Stimulated activated naive B cell treated with anti-CD40 and anti-IgM and Interleukin-4, amounts not matched to agents 10 μg/mL and 1 μg/mL and 100 μg/mL, for 72 hours (primary cell): ENCODE results near the gene POGLUT2.
"Not testable (repeated sequence)": the region's sequence is repeated elsewhere in the genome, so short reads cannot be mapped to it uniquely, and the experiment has no call there.

Experiments
- ATAC-seq, 2 donors: fragments of 150-1000 bp; cut with Tn5 transposase; replicated peaks; 2 replicates each; pipeline ENCODE4 v1.10.0; 2021; ENCODE audit warnings: moderate library complexity in 1 of 2
- DNase-seq: peaks from one replicate; pipeline ENCODE4 v3.0.0; 2021
- H3K27ac Mint-ChIP-seq: one replicate; pipeline ENCODE4 v1.8.0; 2022; ENCODE audit warnings: mild to moderate bottlenecking, mixed read lengths
- H3K27me3 Mint-ChIP-seq, 2 donors: one replicate each; pipeline ENCODE4 v1.8.0; 2022; ENCODE audit warnings: mixed read lengths in 2 of 2
- H3K36me3 Mint-ChIP-seq, 2 donors: one replicate each; pipeline ENCODE4 v1.8.0; 2022; ENCODE audit warnings: mixed read lengths in 2 of 2, mild to moderate bottlenecking in 1 of 2
- H3K4me1 Mint-ChIP-seq, 2 donors: one replicate each; pipeline ENCODE4 v1.8.0; 2022; ENCODE audit warnings: mixed read lengths in 2 of 2, mild to moderate bottlenecking in 1 of 2
- H3K4me3 Mint-ChIP-seq, 2 donors: one replicate each; pipeline ENCODE4 v1.8.0; 2022; ENCODE audit warnings: mild to moderate bottlenecking in 2 of 2, mixed read lengths in 2 of 2, moderate library complexity in 1 of 2
- H3K9me3 Mint-ChIP-seq, 2 donors: one replicate each; pipeline ENCODE4 v1.8.0; 2022; ENCODE audit warnings: mixed read lengths in 2 of 2, mild to moderate bottlenecking in 1 of 2

Gene POGLUT2

DNA sequence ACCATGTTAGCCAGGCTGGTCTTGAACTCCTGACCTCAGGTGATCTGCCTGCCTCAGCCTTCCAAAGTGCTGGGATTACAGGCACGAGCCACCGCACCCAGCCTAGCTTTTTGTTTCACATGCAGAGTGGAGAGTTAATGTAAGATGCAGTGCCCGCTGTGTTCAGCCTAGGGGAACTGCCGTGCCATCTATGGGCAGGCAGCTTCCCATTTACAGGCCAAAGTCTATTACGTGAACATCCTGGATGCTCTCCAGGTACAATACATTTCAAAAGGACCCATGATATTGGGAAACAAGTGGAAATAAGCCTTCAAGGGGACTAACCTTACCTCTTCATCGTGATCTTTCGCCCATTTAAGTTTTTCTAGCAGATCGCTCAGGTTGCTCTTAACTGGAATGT is 10.1 kb downstream of the POGLUT2 start:
- Mint-ChIP-seq H3K36me3 (peaks cover 0 to 12% of the 10 kb centered on the region in 2 donors), H3K4me3 (no peak overlapping the region), H3K27ac (no peak overlapping the region), H3K4me1 (no peaks in the 10 kb centered on the region), H3K9me3 (no peaks in the 10 kb centered on the region), H3K27me3 (peaks cover under 1 to 3% of the 10 kb centered on the region in 2 donors)
- DNase-seq (no peak), ATAC-seq (no peak)

DNA sequence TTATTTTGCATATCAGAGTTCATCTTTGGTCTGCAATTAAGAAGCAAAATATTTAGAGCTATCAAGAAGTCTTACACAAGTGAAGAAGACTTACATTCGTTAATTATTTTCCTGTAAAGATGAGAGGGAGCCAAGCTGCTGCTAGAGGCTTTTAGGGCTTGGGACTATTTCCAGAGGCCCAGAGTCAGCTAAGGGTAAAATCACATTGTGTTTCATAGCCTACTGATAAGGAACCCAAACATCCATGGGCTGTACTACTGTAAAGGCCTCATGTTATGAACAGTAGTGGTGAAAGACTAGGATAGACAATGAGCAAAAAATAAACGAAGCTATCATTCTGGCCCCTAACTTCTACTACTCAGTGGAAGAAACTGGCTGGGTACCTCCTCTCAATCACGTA is 14.3 kb downstream of the POGLUT2 start:
- ATAC-seq (no peak), DNase-seq (no peak)
- Mint-ChIP-seq H3K36me3 (peaks cover 4 to 25% of the 10 kb centered on the region in 2 donors), H3K4me3 (no peak overlapping the region), H3K9me3 (peaks cover 0 to 6% of the 10 kb centered on the region in 2 donors), H3K4me1 (peaks cover 4 to 6% of the 10 kb centered on the region in 2 donors), H3K27ac (no peak overlapping the region), H3K27me3 (no peaks in the 10 kb centered on the region)

DNA sequence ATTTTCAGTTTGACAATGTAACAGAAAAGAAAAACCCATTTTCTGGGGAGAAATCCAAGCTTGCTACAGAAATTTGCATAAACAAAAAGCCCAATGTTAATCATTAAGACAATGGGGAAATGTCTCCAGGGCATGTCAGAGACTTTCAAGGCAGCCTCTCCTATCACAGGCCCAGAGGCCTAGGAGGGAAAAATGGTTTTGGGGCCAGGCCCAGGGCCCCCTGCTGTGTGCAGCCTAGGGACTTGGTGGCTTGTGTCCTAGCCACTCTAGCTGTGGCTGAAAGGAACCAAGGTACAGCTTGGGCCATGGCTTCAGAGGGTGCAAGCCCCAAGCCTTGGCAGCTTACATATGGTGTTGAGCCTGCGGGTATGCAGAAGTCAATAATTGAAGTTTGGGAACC is 17.2 kb downstream of the POGLUT2 start:
- ATAC-seq (no peak), DNase-seq (no peak)
- H3K27me3 Mint-ChIP-seq, result no peaks in the 10 kb centered on the region
- H3K9me3 Mint-ChIP-seq, result peaks cover 0 to 6% of the 10 kb centered on the region in 2 donors
- H3K4me1 Mint-ChIP-seq, result peaks cover 6 to 9% of the 10 kb centered on the region in 2 donors
- H3K4me3 Mint-ChIP-seq, result no peak overlapping the region
- no peak overlapping the region for H3K27ac Mint-ChIP-seq
- peaks cover 4 to 17% of the 10 kb centered on the region in 2 donors for H3K36me3 Mint-ChIP-seq

DNA sequence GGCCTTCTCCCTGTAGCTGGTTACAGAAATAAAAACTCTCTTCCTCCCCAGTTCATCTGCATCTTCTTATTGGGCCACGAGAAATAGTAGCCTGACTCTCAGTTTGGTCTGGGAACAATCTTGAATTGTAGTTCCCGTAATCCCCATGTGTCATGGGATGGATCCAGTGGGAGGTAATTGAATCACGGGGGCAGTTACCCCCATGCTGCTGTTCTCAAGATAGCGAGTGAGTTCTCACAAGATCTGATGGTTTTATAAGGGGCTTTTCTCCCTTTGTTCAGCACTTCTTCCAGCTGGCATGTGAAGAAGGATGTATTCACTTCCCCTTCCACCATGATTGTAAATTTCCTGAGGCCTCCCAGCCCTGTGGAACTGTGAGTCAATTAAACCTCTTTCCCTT is 18.1 kb downstream of the POGLUT2 start:
- not testable (repeated sequence) for H3K4me1 Mint-ChIP-seq, ATAC-seq, H3K4me3 Mint-ChIP-seq, DNase-seq, H3K9me3 Mint-ChIP-seq, H3K27ac Mint-ChIP-seq, H3K27me3 Mint-ChIP-seq
- peaks cover 4 to 17% of the 10 kb centered on the region in 2 donors for H3K36me3 Mint-ChIP-seq

DNA sequence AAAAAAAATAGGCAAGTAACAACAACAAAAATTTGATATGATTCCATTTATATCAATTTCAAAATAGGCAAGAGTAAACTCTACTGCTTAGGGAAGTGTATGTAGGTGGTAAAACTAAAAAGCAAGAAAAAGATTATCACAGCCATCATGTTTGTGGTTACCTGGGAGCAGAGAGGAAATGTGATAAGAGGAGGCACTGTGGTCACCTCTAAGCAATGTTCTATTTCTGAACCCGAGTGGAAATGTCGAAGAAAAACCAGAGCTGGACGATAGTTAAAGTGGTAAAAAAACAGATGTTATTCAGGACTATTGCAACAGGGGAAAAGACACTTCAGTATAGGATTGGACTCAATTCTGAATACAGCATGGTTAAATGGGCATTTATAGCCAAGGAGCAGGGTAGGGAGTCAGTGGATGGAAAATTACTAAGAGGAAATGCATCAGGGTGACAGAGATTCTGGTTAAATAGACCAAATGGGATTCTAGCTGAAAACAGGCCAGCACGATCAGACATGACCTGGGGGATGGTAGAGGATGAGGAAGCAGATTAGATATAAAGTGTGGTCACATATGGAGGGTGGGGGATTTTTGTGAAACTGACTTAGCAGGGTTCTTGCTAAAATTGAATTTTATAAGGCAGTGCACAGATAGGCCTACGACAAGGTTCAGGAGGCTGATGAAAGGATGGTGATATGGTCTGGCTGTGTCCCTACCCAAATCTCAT is 19.2 kb downstream of the POGLUT2 start:
- Mint-ChIP-seq H3K27ac (peak overlapping the region; percentile 60), H3K4me3 (peak overlapping the region; percentile 2 to 58), H3K27me3 (no peaks in the 10 kb centered on the region), H3K9me3 (peaks cover 0 to 6% of the 10 kb centered on the region in 2 donors), H3K36me3 (peaks cover 4 to 17% of the 10 kb centered on the region in 2 donors), H3K4me1 (peaks cover 8 to 10% of the 10 kb centered on the region in 2 donors)
- DNase-seq (no peak), ATAC-seq (peak; percentile 90 to 91)

DNA sequence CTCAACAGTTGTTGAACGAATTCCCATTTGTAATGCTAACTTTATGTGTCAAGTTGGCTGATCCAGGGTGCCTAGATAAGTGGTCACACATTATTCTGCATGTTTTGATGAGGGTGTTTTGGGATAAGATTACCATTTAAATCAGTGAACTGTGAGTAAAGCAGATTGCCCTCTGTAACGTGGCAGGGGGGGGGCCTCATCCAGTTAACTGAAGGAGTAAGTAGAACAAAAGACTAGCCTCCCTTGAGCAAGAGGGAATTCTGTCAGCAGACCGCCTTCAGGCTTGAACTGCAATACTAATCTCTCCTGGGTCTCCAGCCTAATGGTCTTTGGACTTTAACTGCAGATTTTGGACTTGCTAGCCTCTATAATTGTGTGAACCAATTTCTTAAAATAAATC is 21.0 kb downstream of the POGLUT2 start:
- ATAC-seq (no peak), DNase-seq (no peak)
- Mint-ChIP-seq H3K36me3 (peaks cover 4 to 23% of the 10 kb centered on the region in 2 donors), H3K27me3 (no peaks in the 10 kb centered on the region), H3K4me1 (peaks cover 14 to 23% of the 10 kb centered on the region in 2 donors), H3K4me3 (no peak overlapping the region), H3K9me3 (peaks cover 0 to 6% of the 10 kb centered on the region in 2 donors), H3K27ac (no peak overlapping the region)

DNA sequence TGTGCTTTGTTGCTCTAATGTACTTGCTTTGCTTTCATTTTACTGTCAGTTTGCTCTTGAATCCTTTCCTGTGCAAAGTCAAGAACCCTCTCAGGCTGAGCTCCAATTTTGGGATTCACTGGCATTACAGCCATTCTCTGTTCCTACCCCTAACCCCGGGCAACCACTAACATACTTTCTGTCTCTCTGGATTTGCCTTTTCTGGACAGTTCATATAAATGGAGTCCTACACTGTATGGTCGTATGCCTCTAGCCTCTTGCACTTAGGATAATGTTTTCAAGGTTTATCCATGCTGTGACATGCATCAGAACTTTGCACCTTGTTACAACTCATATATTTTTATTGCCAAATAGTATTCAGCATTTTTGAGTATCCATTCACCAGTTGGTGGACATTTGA is 22.5 kb downstream of the POGLUT2 start:
- Mint-ChIP-seq H3K36me3 (peaks cover 0 to 17% of the 10 kb centered on the region in 2 donors), H3K9me3 (peaks cover 0 to 3% of the 10 kb centered on the region in 2 donors), H3K27ac (no peak overlapping the region), H3K27me3 (no peaks in the 10 kb centered on the region), H3K4me3 (no peak overlapping the region), H3K4me1 (peaks cover 21 to 36% of the 10 kb centered on the region in 2 donors)
- ATAC-seq, result no peak
- no peak for DNase-seq

DNA sequence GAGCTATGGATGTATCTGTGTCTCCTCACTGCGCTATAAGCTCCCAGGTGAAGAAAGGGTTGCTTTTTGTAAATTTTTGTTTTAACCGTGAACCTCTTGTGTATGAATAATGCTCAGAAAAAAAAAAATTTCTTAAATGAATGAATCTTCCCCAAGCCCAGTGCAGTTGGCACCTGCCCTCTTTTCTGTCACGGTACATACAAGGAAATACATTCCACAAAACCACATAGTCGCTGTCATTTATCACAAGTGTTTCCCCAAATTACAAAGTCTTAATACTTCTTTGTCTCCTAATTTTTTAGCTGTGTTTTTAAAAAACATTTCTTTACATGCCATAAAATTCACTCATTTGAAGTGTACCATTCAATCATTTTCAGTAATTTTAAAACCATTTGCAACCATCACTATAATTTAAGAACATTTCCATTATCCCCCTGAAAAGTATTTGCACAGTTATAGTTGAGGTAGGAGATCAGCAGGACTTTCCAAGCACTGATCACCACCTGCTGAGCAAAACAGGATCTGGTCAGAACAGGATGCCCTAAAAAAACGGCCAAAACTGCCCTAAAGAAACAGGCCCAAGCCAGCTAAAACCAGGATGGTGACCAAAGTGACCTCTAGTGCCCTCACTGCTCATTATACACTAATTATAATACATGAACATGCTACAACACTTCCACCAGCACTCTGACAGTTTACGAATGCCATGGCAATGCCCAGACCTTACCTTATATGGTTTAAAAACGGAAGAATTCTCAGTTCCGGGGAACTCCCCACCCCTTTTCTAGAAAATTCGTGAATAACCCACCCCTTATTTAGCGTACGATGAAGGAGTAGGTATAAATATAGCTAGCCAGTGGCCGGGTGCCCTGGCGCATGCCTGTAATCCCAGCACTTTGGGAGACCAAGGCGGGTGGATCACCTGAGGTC is 23.9 kb downstream of the POGLUT2 start:
- Mint-ChIP-seq H3K4me3 (peak overlapping the region; percentile 84 to 93), H3K36me3 (peaks cover 0 to 11% of the 10 kb centered on the region in 2 donors), H3K4me1 (peaks cover 26 to 47% of the 10 kb centered on the region in 2 donors), H3K9me3 (no peaks in the 10 kb centered on the region), H3K27me3 (no peaks in the 10 kb centered on the region), H3K27ac (peak overlapping the region; percentile 95)
- ATAC-seq (no peak), DNase-seq (no peak)

DNA sequence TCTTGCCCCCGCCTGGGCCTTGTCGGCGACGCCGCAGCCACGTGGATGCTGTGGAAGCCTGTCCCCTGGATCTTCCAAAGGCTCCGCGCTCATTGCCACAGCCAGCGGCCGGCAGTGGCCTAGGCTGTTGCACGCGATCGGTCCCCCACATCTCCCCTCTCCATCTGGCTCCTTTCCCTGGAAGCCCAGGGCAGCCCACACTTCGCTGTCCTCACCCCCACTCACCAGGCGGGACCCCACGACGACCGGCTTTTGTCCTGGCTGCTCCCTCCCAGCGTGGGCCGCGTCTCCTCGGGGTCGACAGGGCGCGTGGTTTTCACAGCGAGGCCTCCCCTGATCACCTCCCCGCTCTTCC is 24.6 kb downstream of the POGLUT2 start:
- Mint-ChIP-seq H3K4me3 (peak overlapping the region; percentile 84 to 93), H3K9me3 (no peaks in the 10 kb centered on the region), H3K4me1 (peaks cover 21 to 43% of the 10 kb centered on the region in 2 donors), H3K36me3 (peaks cover 0 to 11% of the 10 kb centered on the region in 2 donors), H3K27ac (peak overlapping the region; percentile 95), H3K27me3 (no peaks in the 10 kb centered on the region)
- ATAC-seq, result no peak
- DNase-seq, result no peak

DNA sequence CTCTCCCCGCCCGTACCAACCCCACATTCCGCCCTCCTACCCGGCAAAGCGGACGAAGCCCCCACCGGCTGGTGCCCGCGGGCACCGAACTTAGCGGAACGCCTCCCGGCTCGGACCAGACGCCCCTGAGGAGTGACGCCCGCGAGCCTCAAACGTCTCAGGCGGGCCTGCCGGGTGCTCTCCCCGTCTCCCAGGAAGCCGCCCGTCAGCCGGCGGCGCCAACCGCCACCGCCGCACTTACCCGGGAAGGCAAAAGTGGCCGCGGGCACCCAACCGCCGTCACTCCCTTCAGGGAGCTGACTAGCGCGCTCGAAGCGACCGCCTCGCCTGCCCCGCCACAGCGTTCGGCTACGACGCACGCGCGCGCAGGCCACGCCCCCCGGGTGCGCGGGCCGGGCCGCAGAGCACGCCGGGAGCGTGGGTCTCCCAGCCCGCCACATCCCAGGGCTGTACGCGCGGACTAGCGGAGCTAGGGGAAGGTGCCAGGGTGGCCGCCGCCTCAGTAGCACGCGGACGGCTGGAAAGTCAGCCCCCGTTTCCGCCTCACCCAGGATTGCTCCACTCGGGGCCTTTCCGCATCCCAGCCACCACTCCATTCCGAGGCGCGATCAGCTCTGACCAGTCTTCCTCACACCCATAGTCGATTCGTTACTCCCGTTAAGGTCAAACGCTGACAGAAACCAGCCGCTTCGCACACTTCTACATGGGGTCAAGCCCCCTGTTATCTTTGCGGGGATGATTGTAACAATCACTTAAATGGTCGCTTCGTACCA is 25.1 kb downstream of the POGLUT2 start, which contains the start of gene TEX30:
TSS of gene TEX30 (minus strand) at position 346 of the 773 bp plus-strand sequence. CDS start 3,760 bp downstream, outside the sequence.
- H3K4me1 Mint-ChIP-seq, result peaks cover 21 to 43% of the 10 kb centered on the region in 2 donors
- H3K36me3 Mint-ChIP-seq, result peaks cover 0 to 11% of the 10 kb centered on the region in 2 donors

DNA sequence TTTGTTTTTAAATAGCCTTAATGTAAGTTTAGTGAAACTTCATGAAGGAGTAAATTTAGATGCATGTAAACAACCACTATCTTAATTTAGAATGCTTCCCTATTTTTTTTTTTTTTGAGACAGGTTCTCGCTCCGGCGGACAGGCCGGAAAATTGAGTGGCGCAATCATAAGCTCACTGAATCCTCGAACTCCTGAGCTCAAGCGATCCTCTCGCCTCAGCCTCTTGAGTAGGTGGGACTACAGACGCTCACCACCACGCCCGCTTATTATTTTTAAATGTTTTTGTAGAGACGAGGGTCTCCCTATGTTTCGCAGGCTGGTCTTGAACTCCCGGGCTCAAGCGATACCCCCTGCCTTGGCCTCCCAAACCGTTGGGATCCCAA is 26.7 kb downstream of the POGLUT2 start:
- peak overlapping the region; percentile 32 to 93 for H3K4me3 Mint-ChIP-seq
- H3K27me3 Mint-ChIP-seq, result no peaks in the 10 kb centered on the region
- H3K36me3 Mint-ChIP-seq, result peaks cover 0 to 11% of the 10 kb centered on the region in 2 donors
- H3K27ac Mint-ChIP-seq, result no peak overlapping the region
- peaks cover 21 to 43% of the 10 kb centered on the region in 2 donors for H3K4me1 Mint-ChIP-seq
- ATAC-seq (no peak), DNase-seq (no peak)
- H3K9me3 Mint-ChIP-seq, result no peaks in the 10 kb centered on the region

More for the DNA sequence above, 25.1 kb downstream of the POGLUT2 start, which contains the start of gene TEX30:
- Mint-ChIP-seq H3K4me3 (peak within 1 kb of the TSS; percentile 84 to 93), H3K27ac (peak within 1 kb of the TSS; percentile 95), H3K27me3 (no peaks in the 10 kb centered on the region), H3K9me3 (no peaks in the 10 kb centered on the region)
- DNase-seq (peak; percentile 86), ATAC-seq (peak; percentile 93 to 95)

DNA sequence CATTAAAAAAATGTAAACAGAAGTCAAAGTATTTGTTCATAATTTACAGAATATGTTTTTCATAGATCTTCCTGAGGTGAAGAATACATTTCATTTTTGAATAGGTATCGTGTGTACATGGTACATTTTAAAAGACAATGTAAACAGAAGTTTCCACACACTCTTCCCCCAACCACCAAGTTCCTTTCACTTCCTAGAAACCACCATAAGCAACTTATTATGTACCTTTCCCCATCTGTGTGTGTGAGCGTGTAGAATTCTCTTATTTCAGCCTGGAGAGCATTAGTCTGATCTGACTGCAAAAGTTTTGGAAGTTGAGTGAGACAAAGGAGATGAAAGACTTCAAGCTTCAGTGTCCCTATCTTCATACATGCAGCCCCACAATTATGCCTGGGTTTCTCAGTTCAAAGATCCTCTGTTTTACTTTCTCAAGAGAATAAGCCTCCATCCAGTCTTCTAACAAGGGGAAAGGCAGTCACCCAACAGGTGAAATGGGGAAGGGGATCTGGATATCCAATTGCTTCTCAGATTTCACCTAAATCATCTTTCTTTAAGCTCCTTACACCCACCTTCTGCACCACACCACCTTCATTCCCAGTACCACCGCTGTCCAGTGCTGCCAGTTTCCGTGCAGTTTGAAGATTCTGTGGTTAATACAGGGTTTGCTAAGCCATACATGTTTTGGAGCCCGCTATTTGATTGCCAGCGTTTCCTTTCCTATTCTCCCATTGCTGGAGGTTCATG is 27.3 kb downstream of the POGLUT2 start:
- Mint-ChIP-seq H3K27ac (no peak overlapping the region), H3K4me1 (peaks cover 21 to 43% of the 10 kb centered on the region in 2 donors), H3K9me3 (no peaks in the 10 kb centered on the region), H3K36me3 (peaks cover 0 to 11% of the 10 kb centered on the region in 2 donors), H3K4me3 (peak overlapping the region; percentile 10 to 41), H3K27me3 (no peaks in the 10 kb centered on the region)
- DNase-seq, result no peak
- no peak for ATAC-seq

DNA sequence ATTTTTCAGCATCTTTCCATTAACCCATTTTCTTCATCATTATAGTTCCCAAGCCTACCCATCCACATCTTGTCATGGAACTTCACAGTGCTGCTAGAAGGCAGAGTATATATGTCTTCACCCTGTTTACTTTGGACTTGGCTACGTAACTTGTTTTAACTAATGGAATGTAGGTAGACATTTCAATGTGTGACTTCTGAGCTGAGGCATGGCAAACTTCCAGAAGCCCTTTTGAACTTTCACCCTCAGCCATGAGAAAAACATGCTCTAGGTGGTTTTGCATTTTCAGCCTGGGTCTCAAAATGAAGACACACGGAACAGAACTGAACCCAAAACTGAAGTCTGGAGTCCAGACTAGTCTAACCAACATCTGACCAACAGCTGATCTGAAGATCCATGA is 28.3 kb downstream of the POGLUT2 start:
- Mint-ChIP-seq H3K4me3 (no peak overlapping the region), H3K27ac (no peak overlapping the region), H3K4me1 (peaks cover 21 to 43% of the 10 kb centered on the region in 2 donors), H3K27me3 (no peaks in the 10 kb centered on the region), H3K9me3 (no peaks in the 10 kb centered on the region), H3K36me3 (peaks cover 0 to 11% of the 10 kb centered on the region in 2 donors)
- ATAC-seq (no peak), DNase-seq (no peak)
